ENCODE measurements around the gene CCDC69. TPM values are rescaled to one million over a fixed set of nuclear protein-coding genes. Genes with fewer than 3 reads are reported as not detected.

Gene CCDC69
- total RNA-seq, 6 experiments from 2014 or later: 11.8 to 30.9 (median 22.9) TPM

DNA sequence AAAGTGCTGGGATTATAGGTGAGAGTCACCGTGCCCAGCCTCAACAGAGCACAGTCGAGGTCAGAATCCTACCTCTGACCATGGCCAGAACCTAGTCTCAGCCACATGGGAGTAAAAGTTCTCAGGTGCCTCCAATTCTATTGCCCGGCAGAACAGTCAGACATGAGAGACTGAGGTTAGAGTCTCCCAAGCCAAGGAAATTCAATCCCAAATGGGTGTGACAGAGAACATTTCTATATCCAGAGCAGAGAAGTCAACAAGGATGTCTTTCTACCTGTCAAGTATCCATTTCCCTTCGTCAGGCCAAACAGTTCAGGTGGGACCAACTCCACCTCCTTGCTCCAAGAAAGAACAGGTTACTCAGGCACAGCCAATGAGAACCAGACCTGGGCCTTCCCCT, 76.9 kb downstream of the CCDC69 start:
- TF ChIP-seq, protein P1, sequence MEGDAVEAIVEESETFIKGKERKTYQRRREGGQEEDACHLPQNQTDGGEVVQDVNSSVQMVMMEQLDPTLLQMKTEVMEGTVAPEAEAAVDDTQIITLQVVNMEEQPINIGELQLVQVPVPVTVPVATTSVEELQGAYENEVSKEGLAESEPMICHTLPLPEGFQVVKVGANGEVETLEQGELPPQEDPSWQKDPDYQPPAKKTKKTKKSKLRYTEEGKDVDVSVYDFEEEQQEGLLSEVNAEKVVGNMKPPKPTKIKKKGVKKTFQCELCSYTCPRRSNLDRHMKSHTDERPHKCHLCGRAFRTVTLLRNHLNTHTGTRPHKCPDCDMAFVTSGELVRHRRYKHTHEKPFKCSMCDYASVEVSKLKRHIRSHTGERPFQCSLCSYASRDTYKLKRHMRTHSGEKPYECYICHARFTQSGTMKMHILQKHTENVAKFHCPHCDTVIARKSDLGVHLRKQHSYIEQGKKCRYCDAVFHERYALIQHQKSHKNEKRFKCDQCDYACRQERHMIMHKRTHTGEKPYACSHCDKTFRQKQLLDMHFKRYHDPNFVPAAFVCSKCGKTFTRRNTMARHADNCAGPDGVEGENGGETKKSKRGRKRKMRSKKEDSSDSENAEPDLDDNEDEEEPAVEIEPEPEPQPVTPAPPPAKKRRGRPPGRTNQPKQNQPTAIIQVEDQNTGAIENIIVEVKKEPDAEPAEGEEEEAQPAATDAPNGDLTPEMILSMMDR (IDR thresholded peaks at IDR 0.05): no peak
- no peak for TF ChIP-seq POLR2A (IDR thresholded peaks at IDR 0.05)
- Histone ChIP-seq H3K27me3 (no peaks in the 10 kb centered on the region), H3K27ac (no peak overlapping the region), H3K4me1 (peaks cover 0 to 30% (median 0%) of the 10 kb centered on the region in 4 donors), H3K4me3 (no peak overlapping the region), H3K36me3 (peaks cover 0 to 30% (median 3%) of the 10 kb centered on the region in 4 donors), H3K9me3 (no peaks in the 10 kb centered on the region)
- WGBS (ENCODE audit: insufficient coverage, low coverage, low lambda C conversion rate, missing lambda C conversion rate): no CpG with 5 or more reads among the region's 4 CpGs
- intact Hi-C loops (cut with DNase I): no loop called here
- ATAC-seq (no peak), DNase-seq (no peak)

DNA sequence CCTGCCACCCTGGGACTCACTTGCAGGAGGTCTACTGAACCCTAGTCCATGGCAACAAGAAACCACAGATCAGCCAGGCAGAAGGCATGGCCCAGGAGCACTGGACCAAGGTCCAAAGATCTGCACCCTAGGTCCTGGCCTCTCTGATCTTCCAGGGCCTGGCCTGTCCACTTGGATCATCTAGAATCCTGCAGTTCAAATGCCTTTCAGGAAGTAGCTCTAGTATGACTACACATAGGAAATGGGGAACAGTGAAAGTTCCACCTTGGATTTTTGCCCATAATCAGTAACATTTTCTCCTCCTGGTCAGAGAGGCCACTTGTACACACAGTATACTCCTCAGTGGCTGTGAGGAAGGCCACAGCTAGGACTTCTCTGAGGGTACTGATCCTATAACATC, 77.8 kb downstream of the CCDC69 start:
- DNase-seq (no peak), ATAC-seq (peak; percentile 14 to 62 (median 26))
- peaks cover 0 to 37% (median 3%) of the 10 kb centered on the region in 4 donors for H3K36me3 ChIP-seq
- TF ChIP-seq, protein P1 (IDR thresholded peaks at IDR 0.05): no peak
- no peak for TF ChIP-seq POLR2A (IDR thresholded peaks at IDR 0.05)
- intact Hi-C loops (cut with DNase I): no loop called here
- H3K27me3 ChIP-seq: no peaks in the 10 kb centered on the region
- H3K9me3 ChIP-seq: no peaks in the 10 kb centered on the region
- peaks cover 0 to 20% (median 0%) of the 10 kb centered on the region in 4 donors for H3K4me1 ChIP-seq
- no peak overlapping the region for H3K4me3 ChIP-seq
- H3K27ac ChIP-seq: no peak overlapping the region

DNA sequence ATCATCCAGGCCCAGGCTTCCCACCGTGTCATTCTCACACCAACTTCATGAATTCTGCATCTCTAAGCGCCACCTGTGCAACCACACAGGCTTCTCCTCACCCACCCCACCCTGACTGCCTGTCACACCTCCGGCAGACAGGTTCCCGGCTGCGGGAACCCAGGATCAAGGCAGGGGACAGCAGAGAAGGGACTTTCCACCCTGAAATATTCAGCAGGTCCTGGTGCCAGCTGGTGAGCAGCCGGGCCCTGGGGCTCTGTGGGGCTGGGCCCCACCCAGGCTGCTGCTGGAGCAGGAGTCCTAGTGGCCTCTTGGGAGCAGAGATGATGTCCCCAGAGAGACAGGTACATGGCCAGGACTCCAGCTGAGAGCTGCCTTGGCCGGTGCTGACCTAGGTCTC, 79.0 kb downstream of the CCDC69 start:
- WGBS (ENCODE audit: insufficient coverage, low coverage, low lambda C conversion rate, missing lambda C conversion rate): 80% methylated on average over 1 of the region's 7 CpGs
- DNase-seq: no peak
- Histone ChIP-seq H3K27ac (no peak overlapping the region), H3K27me3 (no peaks in the 10 kb centered on the region), H3K36me3 (peaks cover 0 to 46% (median 3%) of the 10 kb centered on the region in 4 donors), H3K4me1 (peaks cover 0 to 10% (median 0%) of the 10 kb centered on the region in 4 donors), H3K9me3 (no peaks in the 10 kb centered on the region), H3K4me3 (no peak overlapping the region)
- no peak for TF ChIP-seq POLR2A (IDR thresholded peaks at IDR 0.05)
- TF ChIP-seq, protein P1 (IDR thresholded peaks at IDR 0.05): no peak
- ATAC-seq: no peak
- intact Hi-C loops (cut with DNase I): no loop called here

DNA sequence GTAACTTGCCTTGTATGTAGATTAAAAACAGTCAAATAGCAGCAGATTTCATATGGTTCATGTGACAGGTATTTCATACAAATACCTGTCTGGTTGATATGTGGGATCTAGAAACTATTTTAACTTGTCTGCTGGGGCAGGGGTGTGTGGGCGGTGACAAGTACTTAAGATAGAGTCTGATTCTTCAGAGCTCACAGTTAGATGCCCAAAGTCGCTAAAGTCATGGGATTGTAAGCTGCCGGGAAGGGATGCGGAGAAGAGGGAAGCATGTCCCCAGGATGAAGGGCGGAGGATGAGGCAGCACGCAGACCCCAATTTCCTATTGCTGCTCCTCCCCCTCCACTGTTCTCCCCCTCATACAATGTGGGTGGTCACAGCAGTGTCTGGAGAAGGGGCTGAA, 79.6 kb downstream of the CCDC69 start:
- no peak for TF ChIP-seq POLR2A (IDR thresholded peaks at IDR 0.05)
- TF ChIP-seq, protein P1 (IDR thresholded peaks at IDR 0.05): no peak
- Histone ChIP-seq H3K36me3 (peaks cover 0 to 53% (median 7%) of the 10 kb centered on the region in 4 donors), H3K4me1 (peaks cover 0 to 10% (median 0%) of the 10 kb centered on the region in 4 donors), H3K27ac (no peak overlapping the region), H3K9me3 (no peaks in the 10 kb centered on the region), H3K27me3 (no peaks in the 10 kb centered on the region), H3K4me3 (no peak overlapping the region)
- intact Hi-C loops (cut with DNase I): no loop called here
- ATAC-seq (no peak), DNase-seq (no peak)
- WGBS (ENCODE audit: insufficient coverage, low coverage, low lambda C conversion rate, missing lambda C conversion rate): 7% methylated on average over 1 of the region's 6 CpGs

DNA sequence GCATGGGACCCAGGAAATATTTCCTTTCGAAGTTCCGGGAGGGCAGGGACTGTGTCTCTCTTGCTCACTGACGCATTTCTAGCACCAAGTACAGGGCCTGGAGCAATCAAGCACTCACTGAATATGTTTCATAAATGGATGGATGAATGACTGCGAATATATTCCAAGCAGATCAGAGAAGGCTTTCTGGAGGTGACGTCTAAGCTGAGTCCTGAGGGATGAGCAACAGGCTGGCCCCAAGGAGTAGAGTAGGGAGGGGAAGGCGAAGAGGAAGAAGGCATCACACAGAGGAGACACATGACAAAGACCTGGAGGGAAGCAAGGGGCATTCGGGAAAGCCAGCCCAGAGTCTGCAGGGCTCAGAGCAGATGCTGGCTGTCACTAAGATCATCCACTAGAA, 80.2 kb downstream of the CCDC69 start:
- H3K4me1 ChIP-seq: peaks cover 0 to 10% (median 0%) of the 10 kb centered on the region in 4 donors
- no peaks in the 10 kb centered on the region for H3K9me3 ChIP-seq
- no peak overlapping the region for H3K27ac ChIP-seq
- peaks cover 0 to 59% (median 11%) of the 10 kb centered on the region in 4 donors for H3K36me3 ChIP-seq
- ATAC-seq: no peak
- H3K27me3 ChIP-seq: no peaks in the 10 kb centered on the region
- TF ChIP-seq, protein P1 (IDR thresholded peaks at IDR 0.05): no peak
- no peak for TF ChIP-seq POLR2A (IDR thresholded peaks at IDR 0.05)
- WGBS (ENCODE audit: insufficient coverage, low coverage, low lambda C conversion rate, missing lambda C conversion rate): 60% methylated on average over 7 of the region's 7 CpGs
- DNase-seq: no peak
- H3K4me3 ChIP-seq: no peak overlapping the region
- intact Hi-C loops (cut with DNase I): no loop called here
